A673 (cell line): Measurements from ENCODE around the gene UBR4.

ENCODE experiments used
- CTCF ChIP-seq: fragments of 300-800, 200-600 bp; sonication (generic); conservative IDR thresholded peaks from 2 replicates; pipeline ENCODE4 v1.5.1; 2017; ENCODE audit warnings: low read depth, mild to moderate bottlenecking, antibody characterized with exemption, low read length, moderate library complexity, mixed read lengths
- EZH2 ChIP-seq: fragments of 200-600 bp; sonication (generic); IDR thresholded peaks from 2 replicates; pipeline ENCODE4 v1.6.1; 2017; ENCODE audit warnings: borderline replicate concordance, low read depth, mild to moderate bottlenecking, mixed read lengths, antibody characterized with exemption, low read length; ENCODE audit not compliant: poor library complexity, severe bottlenecking

- no peak for TF ChIP-seq EZH2
- no peak for TF ChIP-seq CTCF
Observed at GRCh38 chr1:19257178-19257914, 47.3 kb upstream of the UBR4 start.
